OCI-LY7 (cell line): Measurements from ENCODE around the gene RPS29.

Experiments used
- EZH2phosphoT487 ChIP-seq: fragments of 200-600 bp; sonication (generic); IDR thresholded peaks from 2 replicates; pipeline ENCODE4 v1.6.1; 2018; ENCODE audit warnings: low read depth, borderline replicate concordance, mild to moderate bottlenecking, mixed run types, antibody characterized with exemption, low read length, moderate library complexity, mixed read lengths
- TF ChIP-seq, protein P1 (sequence below): fragments of 200-600 bp; sonication (generic); conservative IDR thresholded peaks from 2 replicates; pipeline ENCODE4 v1.5.1; 2014; ENCODE audit warnings: mild to moderate bottlenecking, antibody characterized with exemption, low read length, moderate library complexity, mixed read lengths

DNA sequence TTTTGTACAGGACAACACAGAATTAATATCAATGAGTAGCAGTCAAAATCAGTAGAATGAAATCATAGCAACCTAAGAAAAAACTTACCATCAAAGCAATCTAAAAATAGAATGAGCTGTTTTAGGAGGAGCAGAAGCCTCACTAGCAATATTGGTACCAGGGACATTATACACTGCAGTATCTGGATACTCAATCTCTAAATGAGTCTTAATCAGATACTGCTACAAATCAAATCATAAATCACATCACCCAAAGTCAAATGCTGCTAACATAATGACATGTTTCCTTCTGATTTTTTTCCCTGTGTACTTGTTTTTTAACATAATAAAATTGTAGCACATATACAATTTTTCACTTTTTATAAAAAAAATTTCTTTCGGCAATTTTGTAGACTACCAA lies 8.0 kb downstream of the RPS29 start:
- TF ChIP-seq, protein P1, sequence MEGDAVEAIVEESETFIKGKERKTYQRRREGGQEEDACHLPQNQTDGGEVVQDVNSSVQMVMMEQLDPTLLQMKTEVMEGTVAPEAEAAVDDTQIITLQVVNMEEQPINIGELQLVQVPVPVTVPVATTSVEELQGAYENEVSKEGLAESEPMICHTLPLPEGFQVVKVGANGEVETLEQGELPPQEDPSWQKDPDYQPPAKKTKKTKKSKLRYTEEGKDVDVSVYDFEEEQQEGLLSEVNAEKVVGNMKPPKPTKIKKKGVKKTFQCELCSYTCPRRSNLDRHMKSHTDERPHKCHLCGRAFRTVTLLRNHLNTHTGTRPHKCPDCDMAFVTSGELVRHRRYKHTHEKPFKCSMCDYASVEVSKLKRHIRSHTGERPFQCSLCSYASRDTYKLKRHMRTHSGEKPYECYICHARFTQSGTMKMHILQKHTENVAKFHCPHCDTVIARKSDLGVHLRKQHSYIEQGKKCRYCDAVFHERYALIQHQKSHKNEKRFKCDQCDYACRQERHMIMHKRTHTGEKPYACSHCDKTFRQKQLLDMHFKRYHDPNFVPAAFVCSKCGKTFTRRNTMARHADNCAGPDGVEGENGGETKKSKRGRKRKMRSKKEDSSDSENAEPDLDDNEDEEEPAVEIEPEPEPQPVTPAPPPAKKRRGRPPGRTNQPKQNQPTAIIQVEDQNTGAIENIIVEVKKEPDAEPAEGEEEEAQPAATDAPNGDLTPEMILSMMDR, result no peak
- TF ChIP-seq EZH2phosphoT487, result no peak
